Hepatocyte (in vitro differentiated cells): ENCODE results near the gene CLDN2. TPM values are rescaled to one million over a fixed set of nuclear protein-coding genes. Genes with fewer than 3 reads are reported as not detected.
A peak's percentile ranks its signal among the peaks of the same experiment; 100 is the strongest.

ENCODE experiments used
- DNase-seq: peaks from one replicate; pipeline ENCODE4 v3.0.0-alpha.2; 2016; ENCODE audit warnings: low spot score
- H2AFZ ChIP-seq: fragments of 200-600 bp; sonication (generic); 2 replicates; pipeline ENCODE4 v1.6.0; 2016; ENCODE audit warnings: antibody characterized with exemption, mild to moderate bottlenecking
- H3K27ac ChIP-seq: fragments of 200-600 bp; sonication (generic); 2 replicates; pipeline ENCODE4 v1.5.1; 2016; ENCODE audit warnings: mild to moderate bottlenecking
- H3K27me3 ChIP-seq: fragments of 200-600 bp; sonication (generic); 2 replicates; pipeline ENCODE4 v1.6.1; 2016
- H3K36me3 ChIP-seq: fragments of 200-600 bp; sonication (generic); replicated peaks from 2 replicates; pipeline ENCODE4 v1.5.1; 2016; ENCODE audit warnings: low read depth; ENCODE audit not compliant: insufficient read depth
- H3K4me1 ChIP-seq: fragments of 200-600 bp; sonication (generic); 2 replicates; pipeline ENCODE4 v1.5.1; 2016; ENCODE audit warnings: mild to moderate bottlenecking, moderate library complexity; ENCODE audit not compliant: insufficient read depth
- H3K4me2 ChIP-seq: fragments of 200-600 bp; sonication (generic); 2 replicates; pipeline ENCODE4 v1.6.0; 2016
- H3K4me3 ChIP-seq: fragments of 200-600 bp; sonication (generic); 2 replicates; pipeline ENCODE4 v1.5.1; 2016; ENCODE audit warnings: mild to moderate bottlenecking
- H3K79me2 ChIP-seq: fragments of 200-600 bp; sonication (generic); 2 replicates; pipeline ENCODE4 v1.6.0; 2017; ENCODE audit warnings: mild to moderate bottlenecking
- H3K9me2 ChIP-seq: fragments of 200-600 bp; sonication (generic); replicated peaks from 2 replicates; pipeline ENCODE4 v1.6.0; 2017; ENCODE audit warnings: mild to moderate bottlenecking; ENCODE audit not compliant: insufficient read depth
- H3K9me3 ChIP-seq: fragments of 200-600 bp; sonication (generic); 2 replicates; pipeline ENCODE4 v1.5.1; 2016; ENCODE audit warnings: low read depth, mild to moderate bottlenecking
- H4K20me1 ChIP-seq: fragments of 200-600 bp; sonication (generic); 2 replicates; pipeline ENCODE4 v1.6.0; 2016; ENCODE audit warnings: mild to moderate bottlenecking; ENCODE audit not compliant: insufficient read depth, poor library complexity, severe bottlenecking
- CTCF ChIP-seq: fragments of 200-600 bp; sonication (generic); IDR thresholded peaks from 2 replicates; pipeline ENCODE4 v1.5.1; 2016; ENCODE audit warnings: antibody characterized with exemption, mild to moderate bottlenecking; ENCODE audit not compliant: poor library complexity
- EZH2 ChIP-seq: fragments of 200-600 bp; sonication (generic); IDR thresholded peaks from 2 replicates; pipeline ENCODE4 v1.6.1; 2016; ENCODE audit warnings: antibody characterized with exemption, mild to moderate bottlenecking, borderline replicate concordance
- EZH2phosphoT487 ChIP-seq: fragments of 200-600 bp; sonication (generic); IDR thresholded peaks from one replicate; pipeline ENCODE4 v1.6.1; 2018; ENCODE audit warnings: antibody characterized with exemption, mild to moderate bottlenecking, low read depth, moderate library complexity; ENCODE audit not compliant: unreplicated experiment, severe bottlenecking
- WGBS: methylation state at CpG from one replicate; pipeline ENCODE4 v1.1.6; 2016; ENCODE audit warnings: low lambda C conversion rate; ENCODE audit errors: missing lambda C conversion rate; 5-methylcytosine and 5-hydroxymethylcytosine counted together
- polyA plus RNA-seq: library from polyadenylated mRNA; unstranded; fragments of >200 nt; fragmentation: Nextera tagmentation; extraction: Ambion mirVana; gene quantifications from 2 replicates; pipeline ENCODE4 v1.2.1, GENCODE V29; 2016
- total RNA-seq: library from RNA; depleted of rRNA; stranded (reverse); fragments of >200 nt; gene quantifications from 2 replicates; pipeline ENCODE4 v1.2.3, GENCODE V29; 2014

The CLDN2 gene
- total and polyA plus RNA-seq, 2 experiments from 2014 or later: 4.9 to 5.2 TPM

- H3K36me3 ChIP-seq: no peaks in the 10 kb centered on the region
- no peaks in the 10 kb centered on the region for H3K4me1 ChIP-seq
- no peak overlapping the region for H3K4me3 ChIP-seq
- H3K27ac ChIP-seq: no peak overlapping the region
- no peak overlapping the region for H3K4me2 ChIP-seq
- H2AFZ ChIP-seq: no peak overlapping the region
- no peaks in the 10 kb centered on the region for H3K9me3 ChIP-seq
- WGBS: 81% methylated on average over 3 of the region's 3 CpGs
- no peaks in the 10 kb centered on the region for H3K79me2 ChIP-seq
- no peaks in the 10 kb centered on the region for H3K27me3 ChIP-seq
- H3K9me2 ChIP-seq: no peaks in the 10 kb centered on the region
- no peak for DNase-seq
- H4K20me1 ChIP-seq: no peaks in the 10 kb centered on the region
- TF ChIP-seq EZH2: no peak
- TF ChIP-seq EZH2phosphoT487: no peak
- TF ChIP-seq CTCF: no peak
Measured at GRCh38 chrX:106901341-106901740, 18.9 kb upstream of the CLDN2 start.

- TF ChIP-seq CTCF (no peak), EZH2 (no peak), EZH2phosphoT487 (no peak)
- Histone ChIP-seq H3K27ac (no peak overlapping the region), H3K4me1 (no peaks in the 10 kb centered on the region), H3K9me3 (no peaks in the 10 kb centered on the region), H2AFZ (no peak overlapping the region), H3K4me2 (no peak overlapping the region), H3K79me2 (no peaks in the 10 kb centered on the region), H4K20me1 (no peaks in the 10 kb centered on the region), H3K4me3 (no peak overlapping the region), H3K36me3 (no peaks in the 10 kb centered on the region), H3K9me2 (no peaks in the 10 kb centered on the region), H3K27me3 (no peaks in the 10 kb centered on the region)
- DNase-seq: no peak
- 69% methylated on average over 4 of the region's 4 CpGs for WGBS
Measured at GRCh38 chrX:106901781-106902219, 18.4 kb upstream of the CLDN2 start.

- Histone ChIP-seq H3K9me3 (no peaks in the 10 kb centered on the region), H3K9me2 (no peaks in the 10 kb centered on the region), H3K27ac (peak overlapping the region; percentile 48), H3K4me2 (no peak overlapping the region), H3K36me3 (no peaks in the 10 kb centered on the region), H2AFZ (no peak overlapping the region), H3K4me1 (no peaks in the 10 kb centered on the region), H4K20me1 (no peaks in the 10 kb centered on the region), H3K4me3 (no peak overlapping the region), H3K79me2 (no peaks in the 10 kb centered on the region), H3K27me3 (no peaks in the 10 kb centered on the region)
- TF ChIP-seq CTCF (no peak), EZH2 (no peak), EZH2phosphoT487 (no peak)
- 65% methylated on average over 2 of the region's 2 CpGs for WGBS
- peak; percentile 43 for DNase-seq
Measured at GRCh38 chrX:106902684-106903083, 17.5 kb upstream of the CLDN2 start.

DNA sequence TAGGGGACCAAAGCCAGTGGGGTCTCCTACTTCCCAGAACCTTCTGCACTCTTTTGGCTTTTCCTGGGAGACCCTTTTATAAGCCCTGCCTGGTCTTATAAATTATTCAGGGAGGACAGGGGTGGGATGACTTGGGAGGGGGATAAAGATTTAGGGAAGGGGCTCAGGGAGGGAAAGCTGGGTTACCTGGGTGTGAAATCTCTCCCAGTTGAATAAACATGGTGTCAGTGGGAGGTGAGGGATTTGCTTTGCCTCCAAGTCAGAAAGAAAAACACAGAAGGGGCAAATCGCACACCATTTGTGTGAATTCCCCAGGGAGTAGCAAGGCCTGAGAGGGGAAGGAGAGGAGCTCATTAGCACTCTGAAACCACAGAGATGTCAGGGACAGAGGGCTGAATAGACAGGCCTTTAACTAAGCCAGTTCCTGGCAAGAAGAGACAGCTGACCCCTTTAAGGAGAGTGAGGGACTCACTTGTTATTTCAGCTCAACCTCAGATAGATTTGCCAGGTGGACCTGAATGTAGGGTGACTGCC lies 16.8 kb upstream of the CLDN2 start, which contains the start of gene RIPPLY1:
RIPPLY1 (minus strand) TSS at position 51 of the 534 bp plus-strand sequence. CDS start 54 bp downstream, outside the sequence.
- Histone ChIP-seq H3K79me2 (no peaks in the 10 kb centered on the region), H3K4me2 (no peak within 1 kb of the TSS)
- WGBS: 71% methylated on average over 1 of the region's 1 CpG

More for the DNA sequence above, 16.8 kb upstream of the CLDN2 start, which contains the start of gene RIPPLY1:
- H4K20me1 ChIP-seq: no peaks in the 10 kb centered on the region
- H2AFZ ChIP-seq: no peak within 1 kb of the TSS
- no peaks in the 10 kb centered on the region for H3K36me3 ChIP-seq
- no peaks in the 10 kb centered on the region for H3K27me3 ChIP-seq
- no peak for TF ChIP-seq CTCF
- no peak for TF ChIP-seq EZH2
- no peak for TF ChIP-seq EZH2phosphoT487
- peak within 1 kb of the TSS; percentile 48 for H3K27ac ChIP-seq
- H3K9me3 ChIP-seq: no peaks in the 10 kb centered on the region
- H3K4me1 ChIP-seq: no peaks in the 10 kb centered on the region
- no peaks in the 10 kb centered on the region for H3K9me2 ChIP-seq
- no peak within 1 kb of the TSS for H3K4me3 ChIP-seq
- DNase-seq: no peak
